HepG2 (cell line): ENCODE measurements around the gene POLG2. TPM values are rescaled to one million over a fixed set of nuclear protein-coding genes. Genes with fewer than 3 reads are reported as not detected.
A peak's percentile ranks its signal among the peaks of the same experiment; 100 is the strongest.

ENCODE experiments used
- ATAC-seq: fragments of 200-7000 bp; cut with Tn5 transposase; 3 replicates; pipeline ENCODE4 v1.9.1; 2020; ENCODE audit warnings: mild to moderate bottlenecking, moderate library complexity
- BruUV-seq: library from RNA; stranded (reverse); fragments of 400-500 nt; replicated peaks from 2 replicates; lab custom pipeline; 2021; lab: Mats Ljungman, UMichigan
- CTCF ChIA-PET: fragments of 300-600 bp; formaldehyde crosslinking; extraction: SDS; loops from one replicate; lab custom pipeline; 2021; ENCODE audit warnings: low total read pairs, inconsistent platforms, low intra/inter-chr PET ratio; lab: Yijun Ruan, JAX
- POLR2A ChIA-PET: fragments of 350-600 bp; sonication (Branson Sonifier 250); formaldehyde crosslinking; loops from one replicate; lab custom pipeline; 2020; ENCODE audit warnings: antibody characterized with exemption, inconsistent platforms; lab: Yijun Ruan, JAX
- DNase-seq: peaks from one replicate; pipeline ENCODE4 v3.0.0-alpha.2; 2015; ENCODE audit warnings: low spot score
- FAIRE-seq: peaks from 3 replicates; lab custom pipeline; 2011; peaks lifted over from hg19 to GRCh38; lab: Jason Lieb, UNC
- H2AFZ ChIP-seq: one replicate; pipeline ENCODE4 v1.6.1; 2011; ENCODE audit warnings: low read length, inconsistent platforms
- H3K27ac ChIP-seq: fragments of 300-600 bp; 3 replicates; pipeline ENCODE4 v1.8.0; 2011; ENCODE audit warnings: mixed run types, mild to moderate bottlenecking, mixed read lengths, low read length, inconsistent platforms; ENCODE audit not compliant: insufficient read depth; ENCODE audit errors: extremely low read length
- H3K27me3 ChIP-seq, 2 experiments: fragments of 200-600 bp in 1 of 2; 2 replicates in 1 of 2; 3 replicates in 1 of 2; pipeline versions ENCODE4 v1.6.0 to v1.8.0; 2011; ENCODE audit warnings: low read length in 2 of 2, mild to moderate bottlenecking in 2 of 2, moderate library complexity in 2 of 2, inconsistent platforms in 1 of 2; ENCODE audit not compliant: insufficient read depth in 2 of 2, control insufficient read depth in 1 of 2
- H3K36me3 ChIP-seq, 2 experiments: fragments of 200-600 bp in 1 of 2; replicated peaks in 1 of 2; 2 replicates in 1 of 2; 3 replicates in 1 of 2; pipeline versions ENCODE4 v1.5.1 to v1.8.0; 2011; ENCODE audit warnings: low read length in 2 of 2, inconsistent platforms in 1 of 2; ENCODE audit not compliant: insufficient read depth in 2 of 2, control insufficient read depth in 1 of 2
- H3K4me1 ChIP-seq: 2 replicates; pipeline ENCODE4 v1.5.1; 2012; ENCODE audit warnings: low read length, inconsistent platforms; ENCODE audit not compliant: insufficient read depth
- H3K4me2 ChIP-seq: 2 replicates; pipeline ENCODE4 v1.6.0; 2011; ENCODE audit warnings: low read depth, low read length, inconsistent platforms
- H3K4me3 ChIP-seq, 3 experiments: fragments of 200-600 bp in 1 of 3; sonication (generic), shearing (Covaris generic) in 1 of 3; replicated peaks in 1 of 3; 2 replicates each; pipeline ENCODE4 v1.5.1; 2011 to 2016; ENCODE audit warnings: low read length in 3 of 3, inconsistent platforms in 2 of 3, low read depth in 2 of 3, mild to moderate bottlenecking in 2 of 3, control low read depth in 1 of 3, mixed read lengths in 1 of 3; ENCODE audit not compliant: insufficient read depth in 1 of 3
- H3K79me2 ChIP-seq: one replicate; pipeline ENCODE4 v1.6.1; 2011; ENCODE audit warnings: low read length, inconsistent platforms; ENCODE audit not compliant: insufficient read depth
- H3K9ac ChIP-seq: 2 replicates; pipeline ENCODE4 v1.6.0; 2011; ENCODE audit warnings: mild to moderate bottlenecking, low read depth, low read length, inconsistent platforms; ENCODE audit not compliant: insufficient read depth
- H3K9me3 ChIP-seq: 2 replicates; pipeline ENCODE4 v1.5.1; 2012; ENCODE audit warnings: mild to moderate bottlenecking, low read length
- H4K20me1 ChIP-seq: 2 replicates; pipeline ENCODE4 v1.6.0; 2011; ENCODE audit warnings: inconsistent platforms, mild to moderate bottlenecking, low read length, moderate library complexity; ENCODE audit not compliant: insufficient read depth
- POGZ ChIP-seq: sonication (generic); formaldehyde crosslinking; IDR thresholded peaks from 2 replicates; pipeline ENCODE4 v1.4.0; 2020; ENCODE audit warnings: mild to moderate bottlenecking, missing genetic modification reagents
- POLR2G ChIP-seq: fragments of 200-400 bp; formaldehyde crosslinking; IDR thresholded peaks from 2 replicates; pipeline ENCODE4 v1.6.1; 2018; ENCODE audit warnings: mild to moderate bottlenecking, low read depth, low read length, moderate library complexity
- RFX5 ChIP-seq: IDR thresholded peaks from 2 replicates; pipeline ENCODE4 v1.6.1; 2011; ENCODE audit warnings: low read depth, low read length, improper control_type of control experiment
- SMAD1 ChIP-seq: sonication (generic); formaldehyde crosslinking; IDR thresholded peaks from 2 replicates; pipeline ENCODE4 v1.4.0; 2020; ENCODE audit warnings: missing genetic modification reagents, low read depth, mild to moderate bottlenecking, borderline replicate concordance
- TOPORS ChIP-seq: sonication (generic); formaldehyde crosslinking; IDR thresholded peaks from 2 replicates; pipeline ENCODE4 v1.8.0; 2023; ENCODE audit warnings: mild to moderate bottlenecking, missing genetic modification reagents
- ZFP62 ChIP-seq: sonication (generic); formaldehyde crosslinking; IDR thresholded peaks from 2 replicates; pipeline ENCODE4 v1.4.0; 2020; ENCODE audit warnings: missing genetic modification reagents
- ZNF616 ChIP-seq: sonication (generic); formaldehyde crosslinking; IDR thresholded peaks from 2 replicates; pipeline ENCODE4 v1.5.0; 2020; ENCODE audit warnings: low read depth, mild to moderate bottlenecking, missing genetic modification reagents
- ZNF674 ChIP-seq: sonication (generic); formaldehyde crosslinking; IDR thresholded peaks from 2 replicates; pipeline ENCODE4 v1.5.0; 2020; ENCODE audit warnings: low read depth, mild to moderate bottlenecking, missing genetic modification reagents
- ZNF879 ChIP-seq: sonication (generic); formaldehyde crosslinking; IDR thresholded peaks from 2 replicates; pipeline ENCODE4 v1.8.1; 2023; ENCODE audit warnings: missing genetic modification reagents
- WGBS: methylation state at CpG from one replicate; pipeline ENCODE4 v1.1.6; 2017; ENCODE audit warnings: low lambda C conversion rate; 5-methylcytosine and 5-hydroxymethylcytosine counted together
- in situ Hi-C: cut with HindIII; loops from 2 replicates; pipeline ENCODE4 v1.10.0; 2017; ENCODE audit warnings: low pct_unique_long_range_greater_than_20kb; ENCODE audit not compliant: extremely low pct_ligation_motif_present
- intact Hi-C: fragments of 100-400 bp; cut with micrococcal nuclease; formaldehyde crosslinking; loops from one replicate; pipeline ENCODE4 v1.10.0; 2022; ENCODE audit not compliant: unreplicated experiment
- polyA plus RNA-seq, 8 experiments: library from polyadenylated mRNA; depleted of rRNA in 3 of 8; stranded (reverse) in 7 of 8; unstranded in 1 of 8; fragments of >200 nt; fragmentation: Illumina TruSeq in 4 of 8; extraction: Trizol in 4 of 8; gene quantifications; 2 replicates each; pipeline versions ENCODE4 v1.2.1 to v1.2.3, GENCODE V29; 2011 to 2016; ENCODE audit warnings: low read depth in 4 of 8, missing spikeins in 1 of 8, mixed read lengths in 1 of 8; ENCODE audit not compliant: insufficient read depth in 1 of 8
- total RNA-seq, 5 experiments: library from RNA; depleted of rRNA; stranded (reverse); fragments of >200 nt; fragmentation: Illumina TruSeq; extraction: Trizol; gene quantifications; 2 replicates each; pipeline ENCODE4 v1.2.3, GENCODE V29; 2016; ENCODE audit warnings: low read depth in 1 of 5
- TF ChIP-seq, protein P1 (sequence below): sonication (generic); formaldehyde crosslinking; IDR thresholded peaks from 2 replicates; pipeline ENCODE4 v1.5.0; 2020; ENCODE audit warnings: mild to moderate bottlenecking, missing genetic modification reagents, moderate library complexity
- TF ChIP-seq, protein P2 (sequence below): sonication (generic); formaldehyde crosslinking; IDR thresholded peaks from 2 replicates; pipeline ENCODE4 v1.5.0; 2020; ENCODE audit warnings: mild to moderate bottlenecking, missing genetic modification reagents, borderline replicate concordance
- TF ChIP-seq, protein P3 (sequence below): sonication (generic); formaldehyde crosslinking; IDR thresholded peaks from 2 replicates; pipeline ENCODE4 v1.9.0; 2021; ENCODE audit warnings: missing genetic modification reagents, borderline replicate concordance
- TF ChIP-seq, protein P4 (sequence below): sonication (generic); formaldehyde crosslinking; IDR thresholded peaks from 2 replicates; pipeline ENCODE4 v1.8.0; 2022; ENCODE audit warnings: missing genetic modification reagents, mild to moderate bottlenecking, moderate library complexity, borderline replicate concordance

Gene POLG2
- total and polyA plus RNA-seq, 2 of the 13 experiments (the other 11 are each of a cell fraction or from before 2014, with no cell fraction given), result 21.1 to 25.5 TPM

DNA sequence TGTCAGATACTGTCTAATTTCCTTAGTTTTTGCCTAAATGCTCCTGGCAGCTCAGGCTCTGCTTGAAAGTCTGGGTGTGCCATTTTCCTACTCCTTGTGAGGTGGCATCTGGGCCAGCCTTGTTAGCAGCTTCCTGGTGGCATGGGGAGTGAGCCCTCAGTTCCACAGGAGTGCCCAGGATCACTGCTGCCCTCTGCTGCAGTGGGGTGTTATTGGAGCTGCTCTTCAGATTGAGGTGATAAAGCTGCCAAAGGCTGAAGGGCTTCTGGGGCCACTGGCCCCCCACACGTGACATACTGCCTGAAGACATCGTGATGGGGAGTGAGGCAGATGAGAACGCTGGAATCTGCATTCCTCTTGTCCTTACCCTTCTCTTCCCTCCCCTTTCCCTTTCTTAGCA lies 37.3 kb upstream of the POLG2 start:
- Histone ChIP-seq H3K27ac (no peak overlapping the region), H3K79me2 (no peaks in the 10 kb centered on the region), H4K20me1 (no peaks in the 10 kb centered on the region), H3K4me3 (no peak overlapping the region), H3K9me3 (no peaks in the 10 kb centered on the region), H3K27me3 (no peaks in the 10 kb centered on the region), H3K4me2 (no peak overlapping the region), H3K9ac (no peak overlapping the region), H3K4me1 (no peaks in the 10 kb centered on the region), H2AFZ (no peak overlapping the region), H3K36me3 (peaks cover 24 to 81% of the 10 kb centered on the region in 2 experiments)
- CTCF ChIA-PET, result no interaction called here
- FAIRE-seq, result no peak
- no TSS peak for BruUV-seq
- intact Hi-C loops, result loop anchor here (5.0 to 10.0 kb wide), 2 partner anchors 113 to 201 kb away; no protein-coding TSS in a partner anchor
- in situ Hi-C loops, result loop anchor here (25.0 kb wide), 1 partner anchor 103 kb away; no protein-coding TSS in a partner anchor
- 97% methylated on average over 3 of the region's 3 CpGs for WGBS
- ATAC-seq, result peak; percentile 17; the same call in 1 of the 3 replicates
- POLR2A ChIA-PET, result interaction anchor here (1.1 to 1.5 kb wide), 4 partner anchors 9 to 35 kb away, joined by 3 to 5 read pairs (median 4); partner anchors contain the start of gene CEP95
- DNase-seq, result no peak
- TF ChIP-seq ZNF879 (CRISPR knock-in tag) (no peak), ZFP62 (no peak), RFX5 (no peak), ZNF616 (no peak), ZNF674 (CRISPR knock-in tag) (no peak), POLR2G (0 out of 2 replicates have a peak, but pooled peaks have one; percentile 16), POGZ (CRISPR knock-in tag) (no peak), SMAD1 (no peak), TOPORS (CRISPR knock-in tag) (no peak)
- TF ChIP-seq, protein P1, sequence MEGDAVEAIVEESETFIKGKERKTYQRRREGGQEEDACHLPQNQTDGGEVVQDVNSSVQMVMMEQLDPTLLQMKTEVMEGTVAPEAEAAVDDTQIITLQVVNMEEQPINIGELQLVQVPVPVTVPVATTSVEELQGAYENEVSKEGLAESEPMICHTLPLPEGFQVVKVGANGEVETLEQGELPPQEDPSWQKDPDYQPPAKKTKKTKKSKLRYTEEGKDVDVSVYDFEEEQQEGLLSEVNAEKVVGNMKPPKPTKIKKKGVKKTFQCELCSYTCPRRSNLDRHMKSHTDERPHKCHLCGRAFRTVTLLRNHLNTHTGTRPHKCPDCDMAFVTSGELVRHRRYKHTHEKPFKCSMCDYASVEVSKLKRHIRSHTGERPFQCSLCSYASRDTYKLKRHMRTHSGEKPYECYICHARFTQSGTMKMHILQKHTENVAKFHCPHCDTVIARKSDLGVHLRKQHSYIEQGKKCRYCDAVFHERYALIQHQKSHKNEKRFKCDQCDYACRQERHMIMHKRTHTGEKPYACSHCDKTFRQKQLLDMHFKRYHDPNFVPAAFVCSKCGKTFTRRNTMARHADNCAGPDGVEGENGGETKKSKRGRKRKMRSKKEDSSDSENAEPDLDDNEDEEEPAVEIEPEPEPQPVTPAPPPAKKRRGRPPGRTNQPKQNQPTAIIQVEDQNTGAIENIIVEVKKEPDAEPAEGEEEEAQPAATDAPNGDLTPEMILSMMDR, result 0 out of 2 replicates have a peak, but pooled peaks have one; percentile 18
- TF ChIP-seq, protein P2, sequence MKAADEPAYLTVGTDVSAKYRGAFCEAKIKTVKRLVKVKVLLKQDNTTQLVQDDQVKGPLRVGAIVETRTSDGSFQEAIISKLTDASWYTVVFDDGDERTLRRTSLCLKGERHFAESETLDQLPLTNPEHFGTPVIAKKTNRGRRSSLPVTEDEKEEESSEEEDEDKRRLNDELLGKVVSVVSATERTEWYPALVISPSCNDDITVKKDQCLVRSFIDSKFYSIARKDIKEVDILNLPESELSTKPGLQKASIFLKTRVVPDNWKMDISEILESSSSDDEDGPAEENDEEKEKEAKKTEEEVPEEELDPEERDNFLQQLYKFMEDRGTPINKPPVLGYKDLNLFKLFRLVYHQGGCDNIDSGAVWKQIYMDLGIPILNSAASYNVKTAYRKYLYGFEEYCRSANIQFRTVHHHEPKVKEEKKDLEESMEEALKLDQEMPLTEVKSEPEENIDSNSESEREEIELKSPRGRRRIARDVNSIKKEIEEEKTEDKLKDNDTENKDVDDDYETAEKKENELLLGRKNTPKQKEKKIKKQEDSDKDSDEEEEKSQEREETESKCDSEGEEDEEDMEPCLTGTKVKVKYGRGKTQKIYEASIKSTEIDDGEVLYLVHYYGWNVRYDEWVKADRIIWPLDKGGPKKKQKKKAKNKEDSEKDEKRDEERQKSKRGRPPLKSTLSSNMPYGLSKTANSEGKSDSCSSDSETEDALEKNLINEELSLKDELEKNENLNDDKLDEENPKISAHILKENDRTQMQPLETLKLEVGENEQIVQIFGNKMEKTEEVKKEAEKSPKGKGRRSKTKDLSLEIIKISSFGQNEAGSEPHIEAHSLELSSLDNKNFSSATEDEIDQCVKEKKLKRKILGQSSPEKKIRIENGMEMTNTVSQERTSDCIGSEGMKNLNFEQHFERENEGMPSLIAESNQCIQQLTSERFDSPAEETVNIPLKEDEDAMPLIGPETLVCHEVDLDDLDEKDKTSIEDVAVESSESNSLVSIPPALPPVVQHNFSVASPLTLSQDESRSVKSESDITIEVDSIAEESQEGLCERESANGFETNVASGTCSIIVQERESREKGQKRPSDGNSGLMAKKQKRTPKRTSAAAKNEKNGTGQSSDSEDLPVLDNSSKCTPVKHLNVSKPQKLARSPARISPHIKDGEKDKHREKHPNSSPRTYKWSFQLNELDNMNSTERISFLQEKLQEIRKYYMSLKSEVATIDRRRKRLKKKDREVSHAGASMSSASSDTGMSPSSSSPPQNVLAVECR (CRISPR knock-in tag), result no peak
- TF ChIP-seq, protein P3, sequence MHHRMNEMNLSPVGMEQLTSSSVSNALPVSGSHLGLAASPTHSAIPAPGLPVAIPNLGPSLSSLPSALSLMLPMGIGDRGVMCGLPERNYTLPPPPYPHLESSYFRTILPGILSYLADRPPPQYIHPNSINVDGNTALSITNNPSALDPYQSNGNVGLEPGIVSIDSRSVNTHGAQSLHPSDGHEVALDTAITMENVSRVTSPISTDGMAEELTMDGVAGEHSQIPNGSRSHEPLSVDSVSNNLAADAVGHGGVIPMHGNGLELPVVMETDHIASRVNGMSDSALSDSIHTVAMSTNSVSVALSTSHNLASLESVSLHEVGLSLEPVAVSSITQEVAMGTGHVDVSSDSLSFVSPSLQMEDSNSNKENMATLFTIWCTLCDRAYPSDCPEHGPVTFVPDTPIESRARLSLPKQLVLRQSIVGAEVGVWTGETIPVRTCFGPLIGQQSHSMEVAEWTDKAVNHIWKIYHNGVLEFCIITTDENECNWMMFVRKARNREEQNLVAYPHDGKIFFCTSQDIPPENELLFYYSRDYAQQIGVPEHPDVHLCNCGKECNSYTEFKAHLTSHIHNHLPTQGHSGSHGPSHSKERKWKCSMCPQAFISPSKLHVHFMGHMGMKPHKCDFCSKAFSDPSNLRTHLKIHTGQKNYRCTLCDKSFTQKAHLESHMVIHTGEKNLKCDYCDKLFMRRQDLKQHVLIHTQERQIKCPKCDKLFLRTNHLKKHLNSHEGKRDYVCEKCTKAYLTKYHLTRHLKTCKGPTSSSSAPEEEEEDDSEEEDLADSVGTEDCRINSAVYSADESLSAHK (CRISPR knock-in tag), result no peak
- TF ChIP-seq, protein P4, sequence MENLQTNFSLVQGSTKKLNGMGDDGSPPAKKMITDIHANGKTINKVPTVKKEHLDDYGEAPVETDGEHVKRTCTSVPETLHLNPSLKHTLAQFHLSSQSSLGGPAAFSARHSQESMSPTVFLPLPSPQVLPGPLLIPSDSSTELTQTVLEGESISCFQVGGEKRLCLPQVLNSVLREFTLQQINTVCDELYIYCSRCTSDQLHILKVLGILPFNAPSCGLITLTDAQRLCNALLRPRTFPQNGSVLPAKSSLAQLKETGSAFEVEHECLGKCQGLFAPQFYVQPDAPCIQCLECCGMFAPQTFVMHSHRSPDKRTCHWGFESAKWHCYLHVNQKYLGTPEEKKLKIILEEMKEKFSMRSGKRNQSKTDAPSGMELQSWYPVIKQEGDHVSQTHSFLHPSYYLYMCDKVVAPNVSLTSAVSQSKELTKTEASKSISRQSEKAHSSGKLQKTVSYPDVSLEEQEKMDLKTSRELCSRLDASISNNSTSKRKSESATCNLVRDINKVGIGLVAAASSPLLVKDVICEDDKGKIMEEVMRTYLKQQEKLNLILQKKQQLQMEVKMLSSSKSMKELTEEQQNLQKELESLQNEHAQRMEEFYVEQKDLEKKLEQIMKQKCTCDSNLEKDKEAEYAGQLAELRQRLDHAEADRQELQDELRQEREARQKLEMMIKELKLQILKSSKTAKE (CRISPR knock-in tag), result no peak
